HG03342 (cell line): Measurements from ENCODE around the gene MYO5A.

Experiments
- ATAC-seq: cut with Tn5 transposase; IDR thresholded peaks from one replicate; pipeline ENCODE4 v1.9.1; 2021; ENCODE audit warnings: mild to moderate bottlenecking, moderate library complexity; ENCODE audit not compliant: unreplicated experiment

MYO5A gene

GRCh38 chr15:52378746-52379394 lies 149.8 kb downstream of the MYO5A start:
- ATAC-seq: peak; percentile 57

- no peak for ATAC-seq
Measured at GRCh38 chr15:52370010-52370409, 158.7 kb downstream of the MYO5A start.

GRCh38 chr15:52369455-52369854 lies 159.2 kb downstream of the MYO5A start:
- no peak for ATAC-seq

- no peak for ATAC-seq
Measured at GRCh38 chr15:52369030-52369429, 159.7 kb downstream of the MYO5A start.

- no peak for ATAC-seq
Measured at GRCh38 chr15:52368402-52368801, 160.3 kb downstream of the MYO5A start.

- ATAC-seq: no peak
Measured at GRCh38 chr15:52362497-52362896, 166.2 kb downstream of the MYO5A start.

- ATAC-seq: no peak
Measured at GRCh38 chr15:52361975-52362494, 166.6 kb downstream of the MYO5A start.

GRCh38 chr15:52361494-52361893 lies 167.2 kb downstream of the MYO5A start:
- no peak for ATAC-seq

GRCh38 chr15:52360229-52361203 lies 168.2 kb downstream of the MYO5A start:
- ATAC-seq: no peak

- ATAC-seq: no peak
Measured at GRCh38 chr15:52359722-52360121, 169.0 kb downstream of the MYO5A start.

- ATAC-seq: no peak
Measured at GRCh38 chr15:52357949-52358348, 170.7 kb downstream of the MYO5A start.

GRCh38 chr15:52352086-52352485 lies 176.6 kb downstream of the MYO5A start:
- no peak for ATAC-seq

- ATAC-seq: no peak
Measured at GRCh38 chr15:52351206-52351908, 177.3 kb downstream of the MYO5A start.

- ATAC-seq: no peak
Measured at GRCh38 chr15:52350423-52350822, 178.3 kb downstream of the MYO5A start.

GRCh38 chr15:52349052-52349700 lies 179.5 kb downstream of the MYO5A start:
- ATAC-seq: no peak

GRCh38 chr15:52348056-52348745 lies 180.5 kb downstream of the MYO5A start:
- no peak for ATAC-seq

- no peak for ATAC-seq
Measured at GRCh38 chr15:52344592-52344991, 184.1 kb downstream of the MYO5A start.

GRCh38 chr15:52343831-52344230 lies 184.8 kb downstream of the MYO5A start:
- no peak for ATAC-seq

GRCh38 chr15:52340093-52340492 lies 188.6 kb downstream of the MYO5A start:
- ATAC-seq: no peak

- no peak for ATAC-seq
Measured at GRCh38 chr15:52338891-52339290, 189.8 kb downstream of the MYO5A start.
